NCI-H187 (cell line): ENCODE results near the gene XYLB.
"Not testable (repeated sequence)": the region's sequence is repeated elsewhere in the genome, so short reads cannot be mapped to it uniquely, and the experiment has no call there.

Experiments
- DNase-seq, 2 experiments: peaks; one replicate each; lab custom pipeline; 2025; lab: John Stamatoyannopoulos, UW

XYLB gene

GRCh38 chr3:38396239-38396638, 49.7 kb downstream of the XYLB start:
- DNase-seq = no peak

GRCh38 chr3:38396861-38397260, 50.3 kb downstream of the XYLB start:
- DNase-seq = no peak

GRCh38 chr3:38397320-38397719, 50.7 kb downstream of the XYLB start:
- DNase-seq = no peak

- no peak for DNase-seq
Measured at GRCh38 chr3:38401246-38401962, 54.8 kb downstream of the XYLB start.

- no peak for DNase-seq
Measured at GRCh38 chr3:38404286-38404685, 57.7 kb downstream of the XYLB start.

GRCh38 chr3:38411591-38411990, 65.0 kb downstream of the XYLB start:
- DNase-seq = no peak

- DNase-seq = not testable (repeated sequence)
Measured at GRCh38 chr3:38420758-38421157, 74.2 kb downstream of the XYLB start.

GRCh38 chr3:38421679-38422336, 75.2 kb downstream of the XYLB start:
- DNase-seq = no peak

- not testable (repeated sequence) for DNase-seq
Measured at GRCh38 chr3:38426798-38427426, 80.3 kb downstream of the XYLB start.

GRCh38 chr3:38432871-38433658, 86.5 kb downstream of the XYLB start:
- not testable (repeated sequence) for DNase-seq

GRCh38 chr3:38433661-38434060, 87.1 kb downstream of the XYLB start:
- DNase-seq = not testable (repeated sequence)

- not testable (repeated sequence) for DNase-seq
Measured at GRCh38 chr3:38438436-38439069, 92.0 kb downstream of the XYLB start.

GRCh38 chr3:38443205-38443604, 96.6 kb downstream of the XYLB start:
- not testable (repeated sequence) for DNase-seq

GRCh38 chr3:38446085-38446686, 99.6 kb downstream of the XYLB start:
- DNase-seq = no peak

GRCh38 chr3:38446812-38447211, 100.2 kb downstream of the XYLB start:
- no peak for DNase-seq

- no peak for DNase-seq
Measured at GRCh38 chr3:38450853-38451252, 104.3 kb downstream of the XYLB start.

- DNase-seq = peak; percentile 55 to 63
Measured at GRCh38 chr3:38453075-38453912, 106.7 kb downstream of the XYLB start, which contains the start of gene ACVR2B. Gene ACVR2B (plus strand): TSS chr3:38453890. CDS start chr3:38454323, 433 bp downstream.

- DNase-seq = no peak
Measured at GRCh38 chr3:38453913-38454177, 107.3 kb downstream of the XYLB start.

- peak in 1 of 2 experiments; percentile 21 for DNase-seq
Measured at GRCh38 chr3:38454178-38454883, 107.7 kb downstream of the XYLB start.
